Measurements from ENCODE around the gene FAM83E.

DNA sequence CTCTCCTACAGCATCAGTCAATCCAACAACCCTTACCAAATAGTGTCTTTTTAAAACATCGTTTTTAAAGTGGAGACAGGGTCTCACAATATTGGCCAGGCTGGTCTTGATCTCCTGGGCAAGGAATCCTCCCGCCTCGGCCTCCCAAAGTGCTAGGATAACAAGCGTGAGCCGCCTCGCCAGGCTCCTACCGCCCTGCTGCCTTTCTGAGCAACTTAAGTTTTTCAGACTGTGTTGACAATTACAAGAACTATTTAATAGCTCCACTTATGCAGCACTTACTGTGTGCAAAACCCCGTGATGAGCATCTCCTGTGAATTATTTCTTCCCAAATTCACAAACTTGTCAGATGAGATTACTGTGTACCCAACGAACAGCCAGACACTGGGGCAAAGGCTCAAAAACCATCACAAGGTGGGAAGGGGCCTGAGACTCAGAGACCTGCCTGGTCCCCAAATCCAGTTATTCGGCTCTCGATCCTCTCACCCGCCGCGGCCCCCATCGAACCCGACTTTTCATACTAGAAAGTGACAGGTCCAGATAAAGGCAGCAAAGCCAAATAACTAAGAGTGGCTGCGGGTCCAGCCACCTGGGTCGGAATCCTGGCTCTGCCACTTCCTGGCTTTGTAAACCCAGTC lies 3.5 kb upstream of the FAM83E start:
- TF ChIP-seq, protein P1, sequence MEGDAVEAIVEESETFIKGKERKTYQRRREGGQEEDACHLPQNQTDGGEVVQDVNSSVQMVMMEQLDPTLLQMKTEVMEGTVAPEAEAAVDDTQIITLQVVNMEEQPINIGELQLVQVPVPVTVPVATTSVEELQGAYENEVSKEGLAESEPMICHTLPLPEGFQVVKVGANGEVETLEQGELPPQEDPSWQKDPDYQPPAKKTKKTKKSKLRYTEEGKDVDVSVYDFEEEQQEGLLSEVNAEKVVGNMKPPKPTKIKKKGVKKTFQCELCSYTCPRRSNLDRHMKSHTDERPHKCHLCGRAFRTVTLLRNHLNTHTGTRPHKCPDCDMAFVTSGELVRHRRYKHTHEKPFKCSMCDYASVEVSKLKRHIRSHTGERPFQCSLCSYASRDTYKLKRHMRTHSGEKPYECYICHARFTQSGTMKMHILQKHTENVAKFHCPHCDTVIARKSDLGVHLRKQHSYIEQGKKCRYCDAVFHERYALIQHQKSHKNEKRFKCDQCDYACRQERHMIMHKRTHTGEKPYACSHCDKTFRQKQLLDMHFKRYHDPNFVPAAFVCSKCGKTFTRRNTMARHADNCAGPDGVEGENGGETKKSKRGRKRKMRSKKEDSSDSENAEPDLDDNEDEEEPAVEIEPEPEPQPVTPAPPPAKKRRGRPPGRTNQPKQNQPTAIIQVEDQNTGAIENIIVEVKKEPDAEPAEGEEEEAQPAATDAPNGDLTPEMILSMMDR (IDR thresholded peaks at IDR 0.05; ENCODE audit: control extremely low read depth in 1 of 3, insufficient read depth in 1 of 3, low read depth in 1 of 3, low read length in 3 of 3), result no peak
- no peak for TF ChIP-seq SP2 (IDR thresholded peaks at IDR 0.05; ENCODE audit: low read length)
- TF ChIP-seq POLR2A (IDR thresholded peaks at IDR 0.05; ENCODE audit: control extremely low read depth in 1 of 2, low read depth in 2 of 2, low read length in 2 of 2), result peak in 1 of 2 experiments; percentile 5; a peak in 1 of 3 replicates
- TF ChIP-seq POLR2AphosphoS5 (IDR thresholded peaks at IDR 0.05; ENCODE audit: low read depth, low read length), result no peak; the same call in 1 of the 2 replicates
- no peak for TF ChIP-seq JUND (IDR thresholded peaks at IDR 0.05; ENCODE audit: low read length)
- TF ChIP-seq EZH2 (IDR thresholded peaks at IDR 0.05; ENCODE audit: low read depth, low read length, severe bottlenecking), result no peak
- no peak for TF ChIP-seq TEAD4 (IDR thresholded peaks at IDR 0.05; ENCODE audit: low read depth, low read length)
- TF ChIP-seq ZNF274 (IDR thresholded peaks at IDR 0.05; ENCODE audit: borderline replicate concordance, extremely low read depth, low read length), result no peak
- TF ChIP-seq EP300 (IDR thresholded peaks at IDR 0.05; ENCODE audit: borderline replicate concordance in 1 of 2, low read depth in 2 of 2, low read length in 2 of 2), result no peak
- no peak for TF ChIP-seq YY1 (IDR thresholded peaks at IDR 0.05; ENCODE audit: low read depth, low read length)
- TF ChIP-seq CBX5 (IDR thresholded peaks at IDR 0.05; ENCODE audit: low read depth, low read length), result no peak
